Measurements from ENCODE around the gene NPDC1. TPM values are rescaled to one million over a fixed set of nuclear protein-coding genes. Genes with fewer than 3 reads are reported as not detected.

NPDC1 gene
- polyA plus RNA-seq, 1 experiment, result 31.9 TPM

- TF ChIP-seq CTCF (IDR thresholded peaks at IDR 0.05; ENCODE audit: insufficient read depth, low read depth, low read length), result peak; percentile 65
- DNase-seq (ENCODE audit: low read depth), result no peak
- no peaks in the 10 kb centered on the region for H3K36me3 ChIP-seq (ENCODE audit: control insufficient read depth, insufficient read depth, low read length)
- peaks cover 18% of the 10 kb centered on the region for H3K27me3 ChIP-seq (ENCODE audit: control insufficient read depth, insufficient read depth, low read length)
- H3K4me3 ChIP-seq (ENCODE audit: low read depth, low read length), result no peak overlapping the region
- CTCF ChIA-PET, result interaction anchor here (0.6 to 4.3 kb wide), 8 partner anchors 11 to 501 kb away, joined by 3 to 153 read pairs (median 4); partner anchors contain the start of gene SAPCD2
- POLR2A ChIA-PET, result no interaction called here
Measured at GRCh38 chr9:137049544-137050449, 3.8 kb upstream of the NPDC1 start.

- ChIA-PET POLR2A (interaction anchor here (0.5 kb wide), 1 partner anchor 36 kb away, joined by 4 read pairs; no protein-coding TSS in a partner anchor), CTCF (interaction anchor here (0.5 to 4.3 kb wide), 12 partner anchors 11 to 500 kb away, joined by 3 to 153 read pairs (median 3); partner anchors contain the start of gene SAPCD2)
- Histone ChIP-seq H3K4me3 (ENCODE audit: low read depth, low read length) (no peak overlapping the region), H3K27me3 (ENCODE audit: control insufficient read depth, insufficient read depth, low read length) (peaks cover 14% of the 10 kb centered on the region), H3K36me3 (ENCODE audit: control insufficient read depth, insufficient read depth, low read length) (no peaks in the 10 kb centered on the region)
- no peak for TF ChIP-seq CTCF (IDR thresholded peaks at IDR 0.05; ENCODE audit: insufficient read depth, low read depth, low read length)
- no peak for DNase-seq (ENCODE audit: low read depth)
Measured at GRCh38 chr9:137048655-137049543, 2.9 kb upstream of the NPDC1 start.

GRCh38 chr9:137045294-137046087 is 486 bp downstream of the NPDC1 start:
- peaks cover 7% of the 10 kb centered on the region; the same call in 1 of the 2 replicates for H3K27me3 ChIP-seq (ENCODE audit: control insufficient read depth, insufficient read depth, low read length)
- CTCF ChIA-PET, result interaction anchor here (0.8 to 4.3 kb wide), 8 partner anchors 10 to 178 kb away, joined by 3 to 153 read pairs (median 11); partner anchors contain the start of genes ABCA2, CYSRT1 and SAPCD2

More at GRCh38 chr9:137045294-137046087, 486 bp downstream of the NPDC1 start:
- Histone ChIP-seq H3K36me3 (ENCODE audit: control insufficient read depth, insufficient read depth, low read length) (peaks cover 1% of the 10 kb centered on the region; the same call in 1 of the 2 replicates), H3K4me3 (ENCODE audit: low read depth, low read length) (peak overlapping the region; percentile 55)
- DNase-seq (ENCODE audit: low read depth), result no peak
- POLR2A ChIA-PET, result no interaction called here
- no peak for TF ChIP-seq CTCF (IDR thresholded peaks at IDR 0.05; ENCODE audit: insufficient read depth, low read depth, low read length)
